ENCODE data around the gene LIMK2.
"Not testable (repeated sequence)": the region's sequence is repeated elsewhere in the genome, so short reads cannot be mapped to it uniquely, and the experiment has no call there.

Gene LIMK2

GRCh38 chr22:31199187-31199586 lies 12.9 kb upstream of the LIMK2 start:
- H3K27ac Mint-ChIP-seq = no peak overlapping the region
- H3K4me3 Mint-ChIP-seq = no peak overlapping the region
- H3K9me3 Mint-ChIP-seq = no peaks in the 10 kb centered on the region
- DNase-seq = no peak
- H3K36me3 Mint-ChIP-seq (ENCODE audit: low read depth) = peaks cover 63% of the 10 kb centered on the region
- H3K27me3 Mint-ChIP-seq = no peaks in the 10 kb centered on the region
- H3K4me1 Mint-ChIP-seq (ENCODE audit: low read depth) = no peaks in the 10 kb centered on the region

- not testable (repeated sequence) for H3K27me3 Mint-ChIP-seq, H3K9me3 Mint-ChIP-seq, H3K27ac Mint-ChIP-seq, DNase-seq, H3K4me3 Mint-ChIP-seq
- H3K36me3 Mint-ChIP-seq (ENCODE audit: low read depth) = peaks cover 59% of the 10 kb centered on the region
- H3K4me1 Mint-ChIP-seq (ENCODE audit: low read depth) = peaks cover 11% of the 10 kb centered on the region
These were observed 7.6 kb upstream of the LIMK2 start for GRCh38 chr22:31204352-31204984.

DNA sequence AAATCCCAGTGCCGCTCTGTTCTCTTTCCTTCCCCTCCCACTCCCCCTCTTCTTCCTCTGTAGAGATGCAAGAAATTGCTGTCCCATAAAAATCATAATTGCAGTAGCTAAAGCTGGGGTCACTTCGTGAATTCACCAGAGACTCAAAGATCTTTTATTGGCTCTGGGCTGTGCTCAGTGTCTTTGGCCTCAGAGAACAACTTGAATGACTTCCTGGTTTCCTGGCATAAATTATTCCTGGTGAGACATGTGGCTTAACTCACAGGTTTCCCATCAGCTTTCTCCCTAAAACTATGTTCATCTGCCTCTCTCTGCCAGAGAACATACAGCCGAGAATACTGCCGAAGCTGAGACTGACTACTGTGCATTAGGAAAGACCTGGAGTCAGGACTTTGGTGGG lies 7.0 kb upstream of the LIMK2 start:
- H3K9me3 Mint-ChIP-seq, H3K4me3 Mint-ChIP-seq, H3K27ac Mint-ChIP-seq, H3K27me3 Mint-ChIP-seq, DNase-seq: not testable (repeated sequence)
- Mint-ChIP-seq H3K36me3 (ENCODE audit: low read depth) (peaks cover 54% of the 10 kb centered on the region), H3K4me1 (ENCODE audit: low read depth) (peaks cover 15% of the 10 kb centered on the region)

- Mint-ChIP-seq H3K4me1 (ENCODE audit: low read depth) (peaks cover 28% of the 10 kb centered on the region), H3K27ac (peak overlapping the region; percentile 77), H3K36me3 (ENCODE audit: low read depth) (peaks cover 43% of the 10 kb centered on the region)
- H3K27me3 Mint-ChIP-seq, H3K4me3 Mint-ChIP-seq, H3K9me3 Mint-ChIP-seq, DNase-seq: not testable (repeated sequence)
These were observed 5.6 kb upstream of the LIMK2 start for GRCh38 chr22:31206460-31206859.

- no peaks in the 10 kb centered on the region for H3K9me3 Mint-ChIP-seq
- peak overlapping the region; percentile 77 for H3K27ac Mint-ChIP-seq
These were observed 5.0 kb upstream of the LIMK2 start for GRCh38 chr22:31206896-31207687.

GRCh38 chr22:31210556-31211421 lies 1.3 kb upstream of the LIMK2 start:
- H3K9me3 Mint-ChIP-seq = no peaks in the 10 kb centered on the region
- H3K27me3 Mint-ChIP-seq = no peaks in the 10 kb centered on the region
- H3K36me3 Mint-ChIP-seq (ENCODE audit: low read depth) = peaks cover 41% of the 10 kb centered on the region
- H3K4me1 Mint-ChIP-seq (ENCODE audit: low read depth) = peaks cover 53% of the 10 kb centered on the region
- DNase-seq = peak; percentile 38
- peak overlapping the region; percentile 93 for H3K4me3 Mint-ChIP-seq
- peak overlapping the region; percentile 92 for H3K27ac Mint-ChIP-seq

More at GRCh38 chr22:31206896-31207687, 5.0 kb upstream of the LIMK2 start:
- H3K27me3 Mint-ChIP-seq = no peaks in the 10 kb centered on the region
- H3K36me3 Mint-ChIP-seq (ENCODE audit: low read depth) = peaks cover 38% of the 10 kb centered on the region
- peaks cover 32% of the 10 kb centered on the region for H3K4me1 Mint-ChIP-seq (ENCODE audit: low read depth)
- no peak overlapping the region for H3K4me3 Mint-ChIP-seq
- DNase-seq = no peak

GRCh38 chr22:31211482-31211861 lies 626 bp upstream of the LIMK2 start:
- DNase-seq = no peak
- peak overlapping the region; percentile 93 for H3K4me3 Mint-ChIP-seq
- peaks cover 36% of the 10 kb centered on the region for H3K36me3 Mint-ChIP-seq (ENCODE audit: low read depth)
- peaks cover 59% of the 10 kb centered on the region for H3K4me1 Mint-ChIP-seq (ENCODE audit: low read depth)
- H3K9me3 Mint-ChIP-seq = no peaks in the 10 kb centered on the region
- no peaks in the 10 kb centered on the region for H3K27me3 Mint-ChIP-seq
- H3K27ac Mint-ChIP-seq = peak overlapping the region; percentile 92

- Mint-ChIP-seq H3K27ac (peak overlapping the region; percentile 92), H3K36me3 (ENCODE audit: low read depth) (peaks cover 30% of the 10 kb centered on the region)
These were observed 908 bp downstream of the LIMK2 start for GRCh38 chr22:31212783-31213629.

DNA sequence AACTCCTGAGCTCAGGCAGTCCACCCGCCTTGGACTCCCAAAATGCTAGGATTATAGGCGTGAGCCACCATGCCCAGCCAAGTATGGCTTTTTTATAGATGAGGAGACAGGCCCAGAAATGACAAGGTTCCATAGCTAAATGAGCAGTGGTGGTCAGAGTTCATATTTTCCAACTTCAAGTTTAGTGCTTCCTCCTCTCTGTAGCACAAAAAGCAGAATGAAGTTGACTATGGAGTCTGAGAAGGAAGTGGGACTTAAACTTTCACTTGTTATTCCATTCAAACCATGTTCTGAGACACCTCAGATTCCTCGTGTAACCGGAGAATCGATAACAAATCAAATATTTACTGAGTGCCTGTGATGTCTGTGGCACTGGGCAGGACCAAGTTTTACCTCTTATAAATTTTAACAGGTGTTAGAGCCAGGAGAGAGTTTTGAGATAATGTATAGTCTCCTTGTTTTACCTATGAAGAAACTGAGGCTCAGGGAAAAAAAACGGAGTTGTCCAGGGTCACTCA lies 3.0 kb downstream of the LIMK2 start:
- no peak for DNase-seq
- Mint-ChIP-seq H3K36me3 (ENCODE audit: low read depth) (peaks cover 40% of the 10 kb centered on the region), H3K27me3 (no peaks in the 10 kb centered on the region), H3K9me3 (no peaks in the 10 kb centered on the region), H3K4me1 (ENCODE audit: low read depth) (peaks cover 64% of the 10 kb centered on the region), H3K27ac (no peak overlapping the region), H3K4me3 (no peak overlapping the region)

More at GRCh38 chr22:31212783-31213629, 908 bp downstream of the LIMK2 start:
- peak; percentile 35 for DNase-seq
- H3K4me1 Mint-ChIP-seq (ENCODE audit: low read depth) = peaks cover 58% of the 10 kb centered on the region
- H3K9me3 Mint-ChIP-seq = no peaks in the 10 kb centered on the region
- H3K27me3 Mint-ChIP-seq = no peaks in the 10 kb centered on the region
- peak overlapping the region; percentile 93 for H3K4me3 Mint-ChIP-seq

GRCh38 chr22:31218565-31219262 lies 6.6 kb downstream of the LIMK2 start:
- Mint-ChIP-seq H3K9me3 (no peaks in the 10 kb centered on the region), H3K4me1 (ENCODE audit: low read depth) (peaks cover 54% of the 10 kb centered on the region), H3K27ac (peak overlapping the region; percentile 66), H3K36me3 (ENCODE audit: low read depth) (peaks cover 33% of the 10 kb centered on the region), H3K4me3 (no peak overlapping the region), H3K27me3 (no peaks in the 10 kb centered on the region)
- DNase-seq = no peak

GRCh38 chr22:31221084-31221483 lies 9.0 kb downstream of the LIMK2 start:
- Mint-ChIP-seq H3K36me3 (ENCODE audit: low read depth) (peaks cover 24% of the 10 kb centered on the region), H3K4me3 (no peak overlapping the region), H3K9me3 (no peaks in the 10 kb centered on the region), H3K27me3 (no peaks in the 10 kb centered on the region), H3K27ac (no peak overlapping the region), H3K4me1 (ENCODE audit: low read depth) (peaks cover 43% of the 10 kb centered on the region)
- no peak for DNase-seq

DNA sequence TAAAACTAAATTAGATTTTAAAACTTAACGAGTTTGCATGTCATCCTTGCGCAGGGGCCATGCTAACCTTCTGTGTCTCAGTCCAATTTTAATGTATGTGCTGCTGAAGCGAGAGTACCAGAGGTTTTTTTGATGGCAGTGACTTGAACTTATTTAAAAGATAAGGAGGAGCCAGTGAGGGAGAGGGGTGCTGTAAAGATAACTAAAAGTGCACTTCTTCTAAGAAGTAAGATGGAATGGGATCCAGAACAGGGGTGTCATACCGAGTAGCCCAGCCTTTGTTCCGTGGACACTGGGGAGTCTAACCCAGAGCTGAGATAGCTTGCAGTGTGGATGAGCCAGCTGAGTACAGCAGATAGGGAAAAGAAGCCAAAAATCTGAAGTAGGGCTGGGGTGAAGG lies 10.6 kb downstream of the LIMK2 start:
- Mint-ChIP-seq H3K9me3 (no peaks in the 10 kb centered on the region), H3K27ac (peak overlapping the region; percentile 11), H3K27me3 (no peaks in the 10 kb centered on the region), H3K36me3 (ENCODE audit: low read depth) (peaks cover 39% of the 10 kb centered on the region), H3K4me3 (no peak overlapping the region), H3K4me1 (ENCODE audit: low read depth) (peaks cover 32% of the 10 kb centered on the region)
- no peak for DNase-seq

DNA sequence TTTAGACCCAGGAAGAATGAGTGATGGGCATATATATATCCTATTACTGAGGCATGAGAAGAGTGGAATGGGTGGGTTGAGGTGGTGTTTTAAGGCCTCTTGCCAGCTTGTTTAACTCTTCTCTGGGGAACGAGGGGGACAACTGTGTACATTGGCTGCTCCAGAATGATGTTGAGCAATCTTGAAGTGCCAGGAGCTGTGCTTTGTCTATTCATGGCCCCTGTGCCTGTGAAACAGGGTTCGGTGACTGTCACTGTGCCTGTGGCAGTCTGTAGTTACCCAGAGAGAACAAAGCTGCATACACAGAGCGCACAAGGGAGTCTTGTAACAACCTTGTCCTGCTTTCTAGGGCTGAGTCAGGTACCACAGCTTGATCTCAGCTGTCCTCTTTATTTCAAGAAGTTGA lies 11.7 kb downstream of the LIMK2 start:
- peak overlapping the region; percentile 40 for H3K27ac Mint-ChIP-seq
- no peaks in the 10 kb centered on the region for H3K27me3 Mint-ChIP-seq
- no peak for DNase-seq
- H3K9me3 Mint-ChIP-seq = no peaks in the 10 kb centered on the region
- no peak overlapping the region for H3K4me3 Mint-ChIP-seq
- H3K36me3 Mint-ChIP-seq (ENCODE audit: low read depth) = peaks cover 39% of the 10 kb centered on the region
- H3K4me1 Mint-ChIP-seq (ENCODE audit: low read depth) = peaks cover 24% of the 10 kb centered on the region
